H1 (cell line): ENCODE measurements around the gene CRKL. TPM values are rescaled to one million over a fixed set of nuclear protein-coding genes. Genes with fewer than 3 reads are reported as not detected.

Experiments
- CREB1 ChIP-seq: IDR thresholded peaks from 2 replicates; pipeline ENCODE4 v1.6.1; 2012; ENCODE audit warnings: inconsistent platforms
- EGR1 ChIP-seq: IDR thresholded peaks from 2 replicates; pipeline ENCODE4 v1.6.1; 2011; ENCODE audit warnings: low read depth, low read length, borderline replicate concordance
- EZH2 ChIP-seq: fragments of 200-600 bp; sonication (generic); IDR thresholded peaks from 2 replicates; pipeline ENCODE4 v1.7.1; 2012; ENCODE audit warnings: low read depth, mild to moderate bottlenecking, moderate library complexity, low read length, inconsistent platforms; ENCODE audit not compliant: severe bottlenecking
- HDAC2 ChIP-seq, 2 experiments: fragments of 300-600 bp in 1 of 2; sonication (generic) in 1 of 2; IDR thresholded peaks; 2 replicates each; pipeline ENCODE4 v1.6.1; 2011 to 2012; ENCODE audit warnings: low read depth in 2 of 2, low read length in 2 of 2, mild to moderate bottlenecking in 2 of 2, moderate library complexity in 2 of 2, borderline replicate concordance in 1 of 2, inconsistent platforms in 1 of 2
- KDM4A ChIP-seq: IDR thresholded peaks from one replicate; pipeline ENCODE4 v1.7.1; 2012; ENCODE audit warnings: low read depth, mild to moderate bottlenecking, moderate library complexity, low read length, inconsistent platforms; ENCODE audit not compliant: severe bottlenecking
- MAX ChIP-seq: IDR thresholded peaks from 2 replicates; pipeline ENCODE4 v1.6.1; 2012; ENCODE audit warnings: inconsistent platforms
- POLR2A ChIP-seq, 2 experiments: IDR thresholded peaks; 1 replicate in 1 of 2; 2 replicates in 1 of 2; pipeline ENCODE4 v1.6.1; 2011; ENCODE audit warnings: low read depth in 2 of 2, low read length in 2 of 2, mild to moderate bottlenecking in 2 of 2; ENCODE audit errors: control extremely low read depth in 1 of 2
- SP1 ChIP-seq: IDR thresholded peaks from 2 replicates; pipeline ENCODE4 v1.6.1; 2011; ENCODE audit warnings: low read depth, low read length
- TAF1 ChIP-seq: IDR thresholded peaks from 2 replicates; pipeline ENCODE4 v1.6.1; 2011; ENCODE audit warnings: mild to moderate bottlenecking, low read depth, low read length
- TAF7 ChIP-seq: optimal IDR thresholded peaks from 2 replicates; pipeline ENCODE3; 2011; ENCODE audit warnings: low read depth, mild to moderate bottlenecking, inconsistent platforms, low read length, moderate library complexity, borderline replicate concordance
- ZNF274 ChIP-seq: IDR thresholded peaks from 2 replicates; pipeline ENCODE4 v1.7.0; 2012; ENCODE audit warnings: low read length, borderline replicate concordance; ENCODE audit errors: extremely low read depth
- polyA plus RNA-seq, 7 experiments: library from polyadenylated mRNA; depleted of rRNA in 3 of 7; stranded (reverse) in 5 of 7; unstranded in 2 of 7; fragments of >200 nt in 5 of 7; fragments of 200-250 nt in 2 of 7; gene quantifications; 1 replicate in 5 of 7; 2 replicates in 1 of 7; 4 replicates in 1 of 7; pipeline versions ENCODE4 v1.2.1 to v1.2.3, GENCODE V29; 2011 to 2013; ENCODE audit warnings: missing spikeins in 2 of 7, mixed read lengths in 2 of 7
- total RNA-seq: library from RNA; stranded (reverse); fragmentation: NEBNext Ultra II Directional; extraction: Animal tissue kit (Norgen Biotek cat#: 25700); gene quantifications from 2 replicates; pipeline ENCODE4 v1.2.1, GENCODE V29; 2021

The CRKL gene
- total and polyA plus RNA-seq, 2 of the 8 experiments (the other 6 are each of a cell fraction or from before 2014, with no cell fraction given), result 34.5 to 94.5 TPM

- TF ChIP-seq EZH2 (no peak), SP1 (peak; percentile 51; the same call in 1 of the 2 replicates), KDM4A (peak; percentile 35), ZNF274 (no peak), TAF7 (peak; percentile 39), EGR1 (0 out of 2 replicates have a peak, but pooled peaks have one; percentile 28), HDAC2 (IDR thresholded peaks at IDR 0.05; ENCODE audit: borderline replicate concordance in 1 of 2, low read depth in 2 of 2, low read length in 2 of 2) (peak; percentile 17 to 56; a peak in 2 of 4 replicates), MAX (peak; percentile 96), POLR2A (IDR thresholded peaks at IDR 0.05; ENCODE audit: control extremely low read depth in 1 of 2, low read depth in 2 of 2, low read length in 2 of 2) (peak in 1 of 2 experiments; percentile 24; a peak in 1 of 3 replicates), CREB1 (peak; percentile 82), TAF1 (peak; percentile 63; the same call in 1 of the 2 replicates)
Measured at GRCh38 chr22:20979243-20979809, 62.1 kb downstream of the CRKL start (continued).
